Caco-2 (cell line): ENCODE data around the gene ZNF544. TPM values are rescaled to one million over a fixed set of nuclear protein-coding genes. Genes with fewer than 3 reads are reported as not detected.

ENCODE experiments used
- BruUV-seq: library from RNA; stranded (reverse); fragments of 400-500 nt; replicated peaks from 2 replicates; lab custom pipeline; 2021; lab: Mats Ljungman, UMichigan
- CTCF ChIA-PET: fragments of 300-600 bp; sonication (Branson Sonifier 250); formaldehyde crosslinking; loops from one replicate; lab custom pipeline; 2022; ENCODE audit warnings: antibody characterized with exemption; lab: Charles Lee
- POLR2A ChIA-PET: fragments of 300-600 bp; sonication (Branson Sonifier 250); formaldehyde crosslinking; loops from one replicate; lab custom pipeline; 2022; ENCODE audit warnings: antibody characterized with exemption; lab: Charles Lee
- DNase-seq, 2 experiments: peaks; one replicate each; pipeline versions ENCODE4 v3.0.0 to v3.0.0-alpha.2; 2020 to 2022
- H3K27me3 ChIP-seq: replicated peaks from 2 replicates; pipeline ENCODE4 v1.6.0; 2011; ENCODE audit warnings: low read length; ENCODE audit not compliant: control insufficient read depth, insufficient read depth
- H3K36me3 ChIP-seq: 2 replicates; pipeline ENCODE4 v1.5.1; 2011; ENCODE audit warnings: low read length; ENCODE audit not compliant: control insufficient read depth, insufficient read depth
- H3K4me1 ChIP-seq: fragments of 250-450 bp; sonication (Bioruptor Pico); 2 replicates; pipeline ENCODE4 v1.5.1; 2020; ENCODE audit warnings: mild to moderate bottlenecking
- H3K4me3 ChIP-seq: 2 replicates; pipeline ENCODE4 v1.5.1; 2011; ENCODE audit warnings: low read depth, mild to moderate bottlenecking, control low read depth, low read length
- H3K9me3 ChIP-seq: fragments of 250-450 bp; sonication (Bioruptor Pico); 2 replicates; pipeline ENCODE4 v1.5.1; 2020; ENCODE audit warnings: mild to moderate bottlenecking, moderate library complexity
- H3K27ac Mint-ChIP-seq: one replicate; pipeline ENCODE4 v1.8.0; 2022; ENCODE audit warnings: mixed read lengths; ENCODE audit not compliant: unreplicated experiment
- H3K27me3 Mint-ChIP-seq: one replicate; pipeline ENCODE4 v1.8.0; 2022; ENCODE audit warnings: mixed read lengths; ENCODE audit not compliant: insufficient read depth, unreplicated experiment
- H3K36me3 Mint-ChIP-seq: one replicate; pipeline ENCODE4 v1.8.0; 2022; ENCODE audit warnings: mild to moderate bottlenecking, mixed read lengths; ENCODE audit not compliant: insufficient read depth, unreplicated experiment
- H3K4me1 Mint-ChIP-seq: one replicate; pipeline ENCODE4 v1.8.0; 2022; ENCODE audit warnings: low read depth, mixed read lengths; ENCODE audit not compliant: unreplicated experiment
- H3K4me3 Mint-ChIP-seq: one replicate; pipeline ENCODE4 v1.8.0; 2022; ENCODE audit warnings: mild to moderate bottlenecking, moderate library complexity, mixed read lengths; ENCODE audit not compliant: unreplicated experiment
- H3K9me3 Mint-ChIP-seq: one replicate; pipeline ENCODE4 v1.8.0; 2022; ENCODE audit warnings: mixed read lengths; ENCODE audit not compliant: unreplicated experiment
- intact Hi-C: fragments of 100-400 bp; cut with micrococcal nuclease; formaldehyde crosslinking; loops from one replicate; pipeline ENCODE4 v1.10.0; 2022; ENCODE audit not compliant: unreplicated experiment
- total RNA-seq: library from RNA; stranded (reverse); gene quantifications from 2 replicates; pipeline ENCODE4 v1.2.3, GENCODE V29; 2022
- TF ChIP-seq, protein P1 (sequence below), 2 experiments: fragments of 200-600 bp in 1 of 2; IDR thresholded peaks; 1 replicate in 1 of 2; 2 replicates in 1 of 2; pipeline versions ENCODE4 v1.5.1 to v1.8.0; 2011 to 2022; ENCODE audit warnings: antibody characterized with exemption in 1 of 2, control low read depth in 1 of 2, inconsistent platforms in 1 of 2, low read depth in 1 of 2, low read length in 1 of 2, mild to moderate bottlenecking in 1 of 2, moderate library complexity in 1 of 2; ENCODE audit not compliant: insufficient read depth in 1 of 2, severe bottlenecking in 1 of 2, unreplicated experiment in 1 of 2

ZNF544 gene
- total RNA-seq, 1 experiment from 2014 or later = 48.7 TPM

GRCh38 chr19:58300620-58301019 is 71.9 kb downstream of the ZNF544 start:
- H3K9me3 ChIP-seq = no peaks in the 10 kb centered on the region
- POLR2A ChIA-PET = interaction anchor here (0.5 kb wide), 1 partner anchor 26 kb away, joined by 3 read pairs; no protein-coding TSS in a partner anchor
- intact Hi-C loops = loop anchor here (10.0 kb wide), 1 partner anchor 76 kb away; the partner anchor contains the start of gene ZNF544
- no peaks in the 10 kb centered on the region for H3K27me3 ChIP-seq
- no peaks in the 10 kb centered on the region for H3K9me3 Mint-ChIP-seq
- H3K36me3 Mint-ChIP-seq = peaks cover 62% of the 10 kb centered on the region
- no peak overlapping the region for H3K4me3 Mint-ChIP-seq
- peaks cover 8% of the 10 kb centered on the region for H3K4me1 Mint-ChIP-seq
- no peak for DNase-seq
- no TSS peak for BruUV-seq
- CTCF ChIA-PET = no interaction called here
- TF ChIP-seq, protein P1, sequence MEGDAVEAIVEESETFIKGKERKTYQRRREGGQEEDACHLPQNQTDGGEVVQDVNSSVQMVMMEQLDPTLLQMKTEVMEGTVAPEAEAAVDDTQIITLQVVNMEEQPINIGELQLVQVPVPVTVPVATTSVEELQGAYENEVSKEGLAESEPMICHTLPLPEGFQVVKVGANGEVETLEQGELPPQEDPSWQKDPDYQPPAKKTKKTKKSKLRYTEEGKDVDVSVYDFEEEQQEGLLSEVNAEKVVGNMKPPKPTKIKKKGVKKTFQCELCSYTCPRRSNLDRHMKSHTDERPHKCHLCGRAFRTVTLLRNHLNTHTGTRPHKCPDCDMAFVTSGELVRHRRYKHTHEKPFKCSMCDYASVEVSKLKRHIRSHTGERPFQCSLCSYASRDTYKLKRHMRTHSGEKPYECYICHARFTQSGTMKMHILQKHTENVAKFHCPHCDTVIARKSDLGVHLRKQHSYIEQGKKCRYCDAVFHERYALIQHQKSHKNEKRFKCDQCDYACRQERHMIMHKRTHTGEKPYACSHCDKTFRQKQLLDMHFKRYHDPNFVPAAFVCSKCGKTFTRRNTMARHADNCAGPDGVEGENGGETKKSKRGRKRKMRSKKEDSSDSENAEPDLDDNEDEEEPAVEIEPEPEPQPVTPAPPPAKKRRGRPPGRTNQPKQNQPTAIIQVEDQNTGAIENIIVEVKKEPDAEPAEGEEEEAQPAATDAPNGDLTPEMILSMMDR (IDR thresholded peaks at IDR 0.05; ENCODE audit: insufficient read depth in 1 of 2, low read depth in 1 of 2, low read length in 1 of 2, severe bottlenecking in 1 of 2, unreplicated experiment in 1 of 2) = no peak
- H3K4me1 ChIP-seq = peaks cover 7% of the 10 kb centered on the region
- no peak overlapping the region for H3K27ac Mint-ChIP-seq
- peaks cover 3% of the 10 kb centered on the region; the same call in 1 of the 2 replicates for H3K36me3 ChIP-seq
- no peak overlapping the region for H3K4me3 ChIP-seq
- H3K27me3 Mint-ChIP-seq = no peaks in the 10 kb centered on the region

- no peaks in the 10 kb centered on the region for H3K9me3 Mint-ChIP-seq
- peak overlapping the region; percentile 97 for H3K27ac Mint-ChIP-seq
- H3K27me3 Mint-ChIP-seq = no peaks in the 10 kb centered on the region
- DNase-seq = peak in 1 of 2 experiments; percentile 6
- peaks cover 64% of the 10 kb centered on the region for H3K36me3 Mint-ChIP-seq
- H3K4me3 Mint-ChIP-seq = peak overlapping the region; percentile 93
- peaks cover 10% of the 10 kb centered on the region for H3K36me3 ChIP-seq
- ChIA-PET POLR2A (interaction anchor here (0.5 kb wide), 1 partner anchor 82 kb away, joined by 3 read pairs; no protein-coding TSS in a partner anchor), CTCF (no interaction called here)
- no TSS peak for BruUV-seq
- intact Hi-C loops = loop anchor here (10.0 kb wide), 1 partner anchor 79 kb away; the partner anchor contains the start of gene ZNF544
- peaks cover 8% of the 10 kb centered on the region for H3K4me1 Mint-ChIP-seq
- peaks cover 11% of the 10 kb centered on the region for H3K4me1 ChIP-seq
- H3K9me3 ChIP-seq = 0 out of 2 replicates have a peak, but pooled peaks cover 3% of the 10 kb centered on the region
- no peaks in the 10 kb centered on the region for H3K27me3 ChIP-seq
- H3K4me3 ChIP-seq = peak overlapping the region; percentile 68
- TF ChIP-seq, protein P1 (IDR thresholded peaks at IDR 0.05; ENCODE audit: insufficient read depth in 1 of 2, low read depth in 1 of 2, low read length in 1 of 2, severe bottlenecking in 1 of 2, unreplicated experiment in 1 of 2) = no peak
Measured at GRCh38 chr19:58304255-58304654, 75.5 kb downstream of the ZNF544 start.

DNA sequence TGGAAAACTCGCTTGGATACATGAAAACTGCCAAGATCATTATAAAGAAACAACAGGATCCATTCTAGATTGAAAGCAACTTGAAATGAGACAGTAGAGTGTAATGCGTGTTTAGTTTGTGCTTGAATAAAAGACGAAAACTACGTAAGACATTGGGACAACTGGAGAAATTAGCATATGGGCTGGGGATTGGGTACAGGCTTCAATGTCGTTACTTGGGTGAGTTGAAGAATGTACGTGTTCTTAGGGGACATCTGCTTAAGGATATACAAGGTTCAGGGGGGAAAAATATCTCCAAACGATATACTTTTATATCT is 76.0 kb downstream of the ZNF544 start:
- no peaks in the 10 kb centered on the region for H3K27me3 ChIP-seq
- Mint-ChIP-seq H3K4me3 (peak overlapping the region; percentile 93), H3K4me1 (peaks cover 8% of the 10 kb centered on the region), H3K27ac (peak overlapping the region; percentile 97), H3K27me3 (no peaks in the 10 kb centered on the region), H3K36me3 (peaks cover 66% of the 10 kb centered on the region), H3K9me3 (peaks cover 2% of the 10 kb centered on the region)
- TF ChIP-seq, protein P1 (IDR thresholded peaks at IDR 0.05; ENCODE audit: insufficient read depth in 1 of 2, low read depth in 1 of 2, low read length in 1 of 2, severe bottlenecking in 1 of 2, unreplicated experiment in 1 of 2) = no peak
- POLR2A ChIA-PET = interaction anchor here (0.5 to 1.8 kb wide), 3 partner anchors 26 to 81 kb away, joined by 3 to 8 read pairs (median 3); partner anchors contain the start of genes ZNF497 and ZNF8
- H3K36me3 ChIP-seq = peaks cover 10% of the 10 kb centered on the region
- CTCF ChIA-PET = no interaction called here
- no TSS peak for BruUV-seq
- intact Hi-C loops = loop anchor here (1.0 to 10.0 kb wide), 4 partner anchors 22 to 80 kb away; partner anchors contain the start of genes ZNF544, ZNF8, ZNF837 and ZSCAN22
- no peak for DNase-seq
- peak overlapping the region; percentile 68 for H3K4me3 ChIP-seq
- peaks cover 11% of the 10 kb centered on the region for H3K4me1 ChIP-seq
- H3K9me3 ChIP-seq = 0 out of 2 replicates have a peak, but pooled peaks cover 3% of the 10 kb centered on the region
